Hepatocyte (in vitro differentiated cells): ENCODE results near the gene FBXO47. TPM values are rescaled to one million over a fixed set of nuclear protein-coding genes. Genes with fewer than 3 reads are reported as not detected.

Experiments
- DNase-seq: peaks from one replicate; pipeline ENCODE4 v3.0.0-alpha.2; 2016; ENCODE audit warnings: low spot score
- H2AFZ ChIP-seq: fragments of 200-600 bp; sonication (generic); 2 replicates; pipeline ENCODE4 v1.6.0; 2016; ENCODE audit warnings: antibody characterized with exemption, mild to moderate bottlenecking
- H3K27ac ChIP-seq: fragments of 200-600 bp; sonication (generic); 2 replicates; pipeline ENCODE4 v1.5.1; 2016; ENCODE audit warnings: mild to moderate bottlenecking
- H3K27me3 ChIP-seq: fragments of 200-600 bp; sonication (generic); 2 replicates; pipeline ENCODE4 v1.6.1; 2016
- H3K36me3 ChIP-seq: fragments of 200-600 bp; sonication (generic); replicated peaks from 2 replicates; pipeline ENCODE4 v1.5.1; 2016; ENCODE audit warnings: low read depth; ENCODE audit not compliant: insufficient read depth
- H3K4me1 ChIP-seq: fragments of 200-600 bp; sonication (generic); 2 replicates; pipeline ENCODE4 v1.5.1; 2016; ENCODE audit warnings: mild to moderate bottlenecking, moderate library complexity; ENCODE audit not compliant: insufficient read depth
- H3K4me2 ChIP-seq: fragments of 200-600 bp; sonication (generic); 2 replicates; pipeline ENCODE4 v1.6.0; 2016
- H3K4me3 ChIP-seq: fragments of 200-600 bp; sonication (generic); 2 replicates; pipeline ENCODE4 v1.5.1; 2016; ENCODE audit warnings: mild to moderate bottlenecking
- H3K79me2 ChIP-seq: fragments of 200-600 bp; sonication (generic); 2 replicates; pipeline ENCODE4 v1.6.0; 2017; ENCODE audit warnings: mild to moderate bottlenecking
- H3K9me2 ChIP-seq: fragments of 200-600 bp; sonication (generic); replicated peaks from 2 replicates; pipeline ENCODE4 v1.6.0; 2017; ENCODE audit warnings: mild to moderate bottlenecking; ENCODE audit not compliant: insufficient read depth
- H3K9me3 ChIP-seq: fragments of 200-600 bp; sonication (generic); 2 replicates; pipeline ENCODE4 v1.5.1; 2016; ENCODE audit warnings: low read depth, mild to moderate bottlenecking
- H4K20me1 ChIP-seq: fragments of 200-600 bp; sonication (generic); 2 replicates; pipeline ENCODE4 v1.6.0; 2016; ENCODE audit warnings: mild to moderate bottlenecking; ENCODE audit not compliant: insufficient read depth, poor library complexity, severe bottlenecking
- CTCF ChIP-seq: fragments of 200-600 bp; sonication (generic); IDR thresholded peaks from 2 replicates; pipeline ENCODE4 v1.5.1; 2016; ENCODE audit warnings: antibody characterized with exemption, mild to moderate bottlenecking; ENCODE audit not compliant: poor library complexity
- EZH2 ChIP-seq: fragments of 200-600 bp; sonication (generic); IDR thresholded peaks from 2 replicates; pipeline ENCODE4 v1.6.1; 2016; ENCODE audit warnings: antibody characterized with exemption, mild to moderate bottlenecking, borderline replicate concordance
- EZH2phosphoT487 ChIP-seq: fragments of 200-600 bp; sonication (generic); IDR thresholded peaks from one replicate; pipeline ENCODE4 v1.6.1; 2018; ENCODE audit warnings: antibody characterized with exemption, mild to moderate bottlenecking, low read depth, moderate library complexity; ENCODE audit not compliant: unreplicated experiment, severe bottlenecking
- WGBS: methylation state at CpG from one replicate; pipeline ENCODE4 v1.1.6; 2016; ENCODE audit warnings: low lambda C conversion rate; ENCODE audit errors: missing lambda C conversion rate; 5-methylcytosine and 5-hydroxymethylcytosine counted together
- microRNA-seq: library from miRNA; unstranded; fragments of <30 nt; microRNA quantifications from one replicate; pipeline ENCODE4, GENCODE V29; 2017
- polyA plus RNA-seq: library from polyadenylated mRNA; unstranded; fragments of >200 nt; fragmentation: Nextera tagmentation; extraction: Ambion mirVana; gene quantifications from 2 replicates; pipeline ENCODE4 v1.2.1, GENCODE V29; 2016
- small RNA-seq: library from RNA; depleted of rRNA; stranded (forward); fragments of <200 nt; gene quantifications from one replicate; pipeline ENCODE3, GENCODE V24; 2014
- total RNA-seq: library from RNA; depleted of rRNA; stranded (reverse); fragments of >200 nt; gene quantifications from 2 replicates; pipeline ENCODE4 v1.2.3, GENCODE V29; 2014

FBXO47 gene
- total and polyA plus RNA-seq, 2 experiments from 2014 or later = not detected

DNA sequence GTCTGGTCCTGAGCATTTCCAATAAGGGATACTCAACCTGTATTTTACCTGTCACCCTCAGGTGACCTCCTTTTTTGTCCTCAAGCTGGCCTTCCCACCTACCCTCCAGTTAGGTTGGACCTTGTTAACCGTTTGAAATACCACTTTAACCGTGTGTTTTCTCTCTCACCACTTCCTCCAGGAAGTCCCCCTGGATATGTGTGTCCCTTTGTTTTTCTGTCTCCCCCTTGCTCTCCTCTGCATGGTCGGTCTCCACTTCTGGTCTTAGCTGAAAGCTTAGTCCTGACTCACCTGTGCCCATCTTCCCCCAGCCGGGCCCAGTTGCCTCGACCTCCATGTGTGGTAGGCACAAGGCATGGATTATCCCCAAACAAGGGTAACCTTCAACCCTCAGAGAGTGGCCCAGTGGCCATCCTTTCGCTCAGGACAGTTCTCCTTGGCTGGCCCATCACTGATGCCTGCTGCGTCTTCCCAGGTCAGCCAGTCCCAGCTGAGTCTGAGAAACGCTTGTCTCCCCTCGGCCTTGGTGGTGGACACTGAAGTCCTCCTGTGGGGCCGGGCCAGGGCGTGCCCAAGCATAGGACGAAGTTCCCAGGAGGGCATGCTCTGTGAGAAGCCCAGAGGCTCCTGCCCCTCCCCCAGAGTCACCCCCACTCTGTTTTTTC is 77.3 kb downstream of the FBXO47 start:
- Histone ChIP-seq H3K4me1 (peaks cover 22% of the 10 kb centered on the region), H3K27ac (no peak overlapping the region), H3K27me3 (no peaks in the 10 kb centered on the region), H3K9me2 (no peaks in the 10 kb centered on the region), H3K4me2 (no peak overlapping the region), H3K36me3 (no peaks in the 10 kb centered on the region), H3K4me3 (no peak overlapping the region), H2AFZ (no peak overlapping the region), H4K20me1 (peaks cover 90% of the 10 kb centered on the region), H3K9me3 (no peaks in the 10 kb centered on the region), H3K79me2 (peaks cover 81% of the 10 kb centered on the region)
- TF ChIP-seq EZH2phosphoT487 = no peak
- 92% methylated on average over 12 of the region's 12 CpGs for WGBS
- no peak for DNase-seq

- H3K27me3 ChIP-seq = no peaks in the 10 kb centered on the region
- TF ChIP-seq EZH2 (no peak), EZH2phosphoT487 (no peak), CTCF (no peak)
- WGBS = 96% methylated on average over 9 of the region's 9 CpGs
- no peak overlapping the region for H3K4me2 ChIP-seq
- no peak for DNase-seq
- peaks cover 90% of the 10 kb centered on the region for H4K20me1 ChIP-seq
- peaks cover 83% of the 10 kb centered on the region for H3K79me2 ChIP-seq
- no peaks in the 10 kb centered on the region for H3K9me3 ChIP-seq
- H3K4me1 ChIP-seq = peaks cover 29% of the 10 kb centered on the region
- H2AFZ ChIP-seq = no peak overlapping the region
- no peak overlapping the region for H3K27ac ChIP-seq
- H3K4me3 ChIP-seq = no peak overlapping the region
- no peaks in the 10 kb centered on the region for H3K36me3 ChIP-seq
- no peaks in the 10 kb centered on the region for H3K9me2 ChIP-seq
Observed at GRCh38 chr17:38888842-38889241, 78.4 kb downstream of the FBXO47 start.

DNA sequence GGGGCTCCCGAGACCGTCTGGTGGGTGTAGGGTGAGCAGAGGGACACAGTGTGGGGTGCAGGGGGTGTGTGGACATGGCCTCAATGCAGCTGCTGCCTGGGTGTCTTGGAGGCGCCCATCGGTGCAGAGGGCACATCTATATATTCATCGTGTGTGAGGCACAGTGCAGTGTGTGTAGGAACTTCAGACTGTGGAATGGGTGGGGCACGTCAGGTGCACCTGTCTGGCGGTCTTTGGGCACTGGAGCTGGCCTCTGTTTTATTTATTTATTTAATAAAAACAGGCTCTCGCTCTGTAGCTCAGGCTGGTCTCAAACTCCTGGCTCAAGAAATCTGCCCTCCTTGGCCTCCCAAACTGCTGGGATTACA is 80.6 kb downstream of the FBXO47 start:
- Histone ChIP-seq H3K79me2 (peaks cover 92% of the 10 kb centered on the region), H3K4me3 (no peak overlapping the region), H3K9me3 (no peaks in the 10 kb centered on the region), H3K9me2 (no peaks in the 10 kb centered on the region), H4K20me1 (peaks cover 94% of the 10 kb centered on the region), H3K27ac (peak overlapping the region; percentile 66), H3K36me3 (no peaks in the 10 kb centered on the region), H3K4me1 (peaks cover 51% of the 10 kb centered on the region), H3K27me3 (no peaks in the 10 kb centered on the region), H3K4me2 (peak overlapping the region; percentile 43), H2AFZ (no peak overlapping the region)
- TF ChIP-seq EZH2phosphoT487 (no peak), EZH2 (no peak), CTCF (no peak)
- DNase-seq = no peak
- WGBS = 78% methylated on average over 8 of the region's 8 CpGs

Small RNA genes lying within 50 kb of the gene (microRNA-seq; reads per million reads assigned to microRNA genes)
- gene MIR6779 = 1.3 reads per million

Small RNA genes lying within 50 kb of the gene (small RNA-seq; reads per million reads assigned to genes)
- gene MIR6779 = not detected

Other genes starting within 250 kb of the FBXO47 start
- gene CISD3, start 237.1 kb downstream of the FBXO47 start, total RNA-seq = 4.9 and 5.0 TPM in 2 replicates
- gene CISD3, start 237.1 kb downstream of the FBXO47 start, polyA plus RNA-seq = 37.0 and 41.6 TPM in 2 replicates
- gene PCGF2, start 219.1 kb downstream of the FBXO47 start, total RNA-seq = 7.2 and 8.7 TPM in 2 replicates
- gene PCGF2, start 219.1 kb downstream of the FBXO47 start, polyA plus RNA-seq = 11.0 and 13.0 TPM in 2 replicates
- gene PSMB3, start 214.7 kb downstream of the FBXO47 start, total RNA-seq = 127 and 166 TPM in 2 replicates
- 252 and 275 TPM in 2 replicates for gene PSMB3, start 214.7 kb downstream of the FBXO47 start, polyA plus RNA-seq
- 39.3 and 46.8 TPM in 2 replicates for gene PIP4K2B, start 167.8 kb downstream of the FBXO47 start, total RNA-seq
- gene PIP4K2B, start 167.8 kb downstream of the FBXO47 start, polyA plus RNA-seq = 8.2 and 11.1 TPM in 2 replicates
- 10.0 and 11.0 TPM in 2 replicates for gene CWC25, start 142.1 kb downstream of the FBXO47 start, total RNA-seq
- gene CWC25, start 142.1 kb downstream of the FBXO47 start, polyA plus RNA-seq = 16.5 and 18.5 TPM in 2 replicates
- 1,384 and 1,482 TPM in 2 replicates for gene RPL23, start 113.7 kb downstream of the FBXO47 start, total RNA-seq
- 479 and 491 TPM in 2 replicates for gene RPL23, start 113.7 kb downstream of the FBXO47 start, polyA plus RNA-seq
- gene LASP1, start 97.3 kb downstream of the FBXO47 start, total RNA-seq = 214 and 238 TPM in 2 replicates
- 131 and 141 TPM in 2 replicates for gene LASP1, start 97.3 kb downstream of the FBXO47 start, polyA plus RNA-seq
- gene PLXDC1, start 184.2 kb upstream of the FBXO47 start, total RNA-seq = 4.1 and 8.6 TPM in 2 replicates
- 3.9 and 4.1 TPM in 2 replicates for gene PLXDC1, start 184.2 kb upstream of the FBXO47 start, polyA plus RNA-seq
- not detected in 2 replicates for gene ARL5C, start 198.8 kb upstream of the FBXO47 start, total RNA-seq
- gene ARL5C, start 198.8 kb upstream of the FBXO47 start, polyA plus RNA-seq = not detected in 2 replicates
- gene CACNB1, start 230.3 kb upstream of the FBXO47 start, total RNA-seq = 1.9 and 2.2 TPM in 2 replicates
- 4.2 and 6.3 TPM in 2 replicates for gene CACNB1, start 230.3 kb upstream of the FBXO47 start, polyA plus RNA-seq
- gene RPL19, start 232.9 kb upstream of the FBXO47 start, total RNA-seq = 1,924 and 2,459 TPM in 2 replicates
- gene RPL19, start 232.9 kb upstream of the FBXO47 start, polyA plus RNA-seq = 806 and 874 TPM in 2 replicates